ENCODE results near the gene GNAI2.
A peak's percentile ranks its signal among the peaks of the same experiment; 100 is the strongest.

The GNAI2 gene
- total RNA-seq = 265 to 405 (median 323) reads per million in 4 experiments

GRCh38 chr3:50235716-50236483 lies at the start of gene GNAI2:
Gene GNAI2 (plus strand): TSS chr3:50236204. CDS start chr3:50236336, 132 bp downstream.
- DNase-seq = peak; percentile 97

- no peak for DNase-seq
These were observed 48.3 kb upstream of the GNAI2 start for GRCh38 chr3:50187750-50188149.

- DNase-seq = no peak
These were observed 46.7 kb upstream of the GNAI2 start for GRCh38 chr3:50189274-50189673.

GRCh38 chr3:50189989-50190388 lies 46.0 kb upstream of the GNAI2 start:
- DNase-seq = no peak

- no peak for DNase-seq
These were observed 44.9 kb upstream of the GNAI2 start, which contains the start of gene GNAT1 for GRCh38 chr3:50190936-50191660. Gene GNAT1 (plus strand): TSS chr3:50191610. CDS start chr3:50191726, 116 bp downstream.

GRCh38 chr3:50192124-50192523 lies 43.9 kb upstream of the GNAI2 start:
- no peak for DNase-seq

GRCh38 chr3:50192689-50193141 lies 43.3 kb upstream of the GNAI2 start:
- peak; percentile 81 for DNase-seq

- no peak for DNase-seq
These were observed 42.7 kb upstream of the GNAI2 start for GRCh38 chr3:50193286-50193685.

- no peak for DNase-seq
These were observed 42.3 kb upstream of the GNAI2 start for GRCh38 chr3:50193746-50194127.

GRCh38 chr3:50194128-50194902 lies 41.7 kb upstream of the GNAI2 start:
- DNase-seq = peak; percentile 83

- DNase-seq = peak; percentile 62
These were observed 41.0 kb upstream of the GNAI2 start for GRCh38 chr3:50194903-50195500.

- no peak for DNase-seq
These were observed 40.3 kb upstream of the GNAI2 start for GRCh38 chr3:50195501-50196252.

- DNase-seq = no peak
These were observed 39.7 kb upstream of the GNAI2 start for GRCh38 chr3:50196253-50196801.

- DNase-seq = no peak
These were observed 34.3 kb upstream of the GNAI2 start for GRCh38 chr3:50201573-50202315.

GRCh38 chr3:50202353-50203112 lies 33.5 kb upstream of the GNAI2 start:
- DNase-seq = no peak

GRCh38 chr3:50203113-50203808 lies 32.7 kb upstream of the GNAI2 start:
- DNase-seq = no peak

GRCh38 chr3:50203809-50204803 lies 31.9 kb upstream of the GNAI2 start:
- no peak for DNase-seq

- peak; percentile 17 for DNase-seq
These were observed 31.1 kb upstream of the GNAI2 start, which contains the start of gene SLC38A3 for GRCh38 chr3:50204804-50205412. Gene SLC38A3 (plus strand): TSS chr3:50205271. CDS start chr3:50214200, 8,929 bp downstream.
